GM19397 (cell line): ENCODE data around the gene INVS.
"Not testable (repeated sequence)": the region's sequence is repeated elsewhere in the genome, so short reads cannot be mapped to it uniquely, and the experiment has no call there.

Experiments
- ATAC-seq: cut with Tn5 transposase; IDR thresholded peaks from one replicate; pipeline ENCODE4 v1.9.1; 2021; ENCODE audit warnings: mild to moderate bottlenecking, moderate library complexity; ENCODE audit not compliant: unreplicated experiment

The INVS gene

GRCh38 chr9:100112677-100113336, 13.8 kb downstream of the INVS start:
- ATAC-seq: no peak

- no peak for ATAC-seq
These were observed 18.3 kb downstream of the INVS start for GRCh38 chr9:100117316-100117715.

- no peak for ATAC-seq
These were observed 21.2 kb downstream of the INVS start for GRCh38 chr9:100120286-100120685.

GRCh38 chr9:100125236-100125635, 26.2 kb downstream of the INVS start:
- no peak for ATAC-seq

GRCh38 chr9:100125910-100126309, 26.9 kb downstream of the INVS start:
- no peak for ATAC-seq

DNA sequence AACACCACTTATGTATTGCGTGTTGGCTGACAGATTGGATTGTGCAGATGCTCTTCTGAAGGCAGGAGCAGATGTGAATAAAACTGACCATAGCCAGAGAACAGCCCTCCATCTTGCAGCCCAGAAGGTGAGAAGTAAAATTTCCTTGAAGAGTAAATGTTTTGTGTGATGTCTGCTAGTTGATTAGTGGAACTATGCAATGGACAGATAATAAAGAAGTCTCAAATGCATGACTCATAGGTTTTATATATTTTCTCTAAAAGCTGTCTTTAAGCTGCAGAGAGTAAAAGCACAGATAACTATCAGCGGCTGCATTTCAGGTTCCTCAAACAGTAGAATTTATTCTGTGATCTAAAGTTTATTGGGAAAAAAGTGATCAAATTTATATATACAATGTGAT, 27.4 kb downstream of the INVS start:
- ATAC-seq: no peak

GRCh38 chr9:100129772-100130171, 30.7 kb downstream of the INVS start:
- ATAC-seq: no peak

- no peak for ATAC-seq
These were observed 32.2 kb downstream of the INVS start for GRCh38 chr9:100131216-100131615.

DNA sequence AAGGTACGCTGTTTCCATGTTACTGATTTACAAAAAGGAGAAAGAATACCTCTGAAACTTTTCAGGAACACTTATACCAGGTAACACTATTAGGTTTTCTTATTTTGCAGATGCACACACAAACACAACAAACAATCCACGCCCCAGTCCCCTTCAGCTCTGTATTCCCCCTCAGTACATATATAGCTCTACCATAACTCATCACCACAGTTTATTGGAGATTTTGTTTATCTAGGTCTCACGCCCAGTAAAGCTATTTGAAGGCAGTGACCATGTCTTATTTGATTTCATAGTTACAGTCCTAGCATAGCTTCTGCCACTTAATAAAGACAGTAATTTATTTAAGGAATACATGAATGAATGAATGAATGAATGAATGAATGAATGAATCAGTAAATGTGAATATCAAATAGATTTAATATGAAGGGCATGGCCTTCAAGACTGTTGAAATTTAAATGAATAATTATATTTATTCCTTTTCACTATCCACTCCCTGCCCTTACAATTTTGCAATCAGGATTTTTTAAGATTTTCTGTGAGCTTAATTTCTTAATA, 32.9 kb downstream of the INVS start:
- no peak for ATAC-seq

DNA sequence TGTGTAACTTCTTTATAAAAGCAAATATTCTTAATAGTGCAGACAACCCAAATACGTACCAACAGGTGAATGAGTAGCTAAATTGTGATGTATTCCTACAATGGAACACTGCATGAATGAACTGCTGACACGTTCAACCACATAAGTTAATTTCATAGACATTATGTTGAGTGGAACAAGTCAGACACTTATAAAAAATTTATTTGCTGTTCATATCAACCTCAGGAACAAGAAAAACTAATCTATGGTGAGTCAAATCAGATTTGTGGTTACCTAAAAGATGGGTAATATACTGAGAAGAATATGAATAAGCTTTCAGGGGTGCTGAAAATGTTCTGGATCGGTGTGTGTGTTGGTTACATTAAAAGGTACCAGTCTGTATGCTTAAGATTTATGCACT, 35.7 kb downstream of the INVS start:
- no peak for ATAC-seq

- ATAC-seq: not testable (repeated sequence)
These were observed 37.8 kb downstream of the INVS start for GRCh38 chr9:100136799-100137198.

GRCh38 chr9:100140303-100140702, 41.3 kb downstream of the INVS start:
- ATAC-seq: not testable (repeated sequence)

GRCh38 chr9:100141862-100142261, 42.8 kb downstream of the INVS start:
- ATAC-seq: not testable (repeated sequence)

- ATAC-seq: not testable (repeated sequence)
These were observed 46.3 kb downstream of the INVS start for GRCh38 chr9:100145167-100145934.

GRCh38 chr9:100145976-100146375, 46.9 kb downstream of the INVS start:
- ATAC-seq: not testable (repeated sequence)

DNA sequence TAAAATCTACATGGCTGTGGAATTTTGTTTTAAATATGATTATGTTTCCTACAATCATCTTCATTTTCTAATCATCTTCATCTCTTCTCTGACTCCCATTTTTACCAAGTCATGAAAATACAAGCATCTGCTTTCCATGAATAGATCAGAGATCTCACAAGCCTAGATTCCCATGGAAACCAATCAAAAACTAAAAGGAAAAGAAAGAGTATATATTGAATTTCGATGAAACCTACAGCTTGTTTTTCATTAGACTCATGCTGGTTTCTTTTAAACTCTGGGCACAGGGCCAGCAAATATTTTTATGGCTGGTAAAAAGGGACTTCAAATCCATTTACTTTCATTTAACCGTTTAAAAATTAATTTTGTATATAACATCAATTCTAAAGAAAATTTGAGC, 51.2 kb downstream of the INVS start:
- ATAC-seq: no peak

GRCh38 chr9:100160021-100160420, 61.0 kb downstream of the INVS start:
- ATAC-seq: peak; percentile 67

GRCh38 chr9:100167176-100167575, 68.1 kb downstream of the INVS start:
- ATAC-seq: no peak

DNA sequence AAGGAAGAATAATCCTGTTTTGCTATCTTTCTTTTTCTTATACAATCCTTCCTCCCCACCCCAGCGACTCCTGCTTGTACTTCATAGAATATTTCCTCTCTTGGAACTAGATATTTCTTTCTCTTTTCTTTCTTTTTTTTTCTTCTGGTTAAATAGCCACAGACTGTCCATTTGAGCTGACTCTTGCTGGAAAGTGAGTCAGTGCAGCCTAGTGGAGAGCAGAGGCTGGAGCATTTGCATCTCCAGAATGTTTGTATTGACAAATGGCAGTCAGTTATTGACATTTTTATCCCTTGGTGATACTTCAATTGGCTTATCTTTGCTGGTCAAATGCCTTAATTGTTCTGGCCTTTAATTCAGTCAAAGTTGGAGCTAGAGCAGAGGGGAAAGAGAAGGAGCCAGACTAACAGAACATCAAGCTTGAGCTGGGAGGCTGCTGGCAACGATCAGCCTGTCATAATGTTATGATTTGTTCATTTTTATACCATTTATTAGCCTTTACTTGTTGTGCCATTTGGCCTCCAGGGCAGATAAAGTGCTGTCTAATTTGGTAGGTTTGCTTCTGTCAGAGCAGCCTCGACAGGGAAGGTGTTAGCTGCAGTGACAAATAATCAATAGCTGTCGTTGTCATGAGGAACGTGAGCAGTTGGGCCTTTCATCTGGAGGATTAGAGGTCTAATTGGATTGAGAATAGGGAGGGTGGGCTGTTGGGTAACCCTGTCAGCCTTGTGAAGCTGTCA, 69.0 kb downstream of the INVS start:
- no peak for ATAC-seq

DNA sequence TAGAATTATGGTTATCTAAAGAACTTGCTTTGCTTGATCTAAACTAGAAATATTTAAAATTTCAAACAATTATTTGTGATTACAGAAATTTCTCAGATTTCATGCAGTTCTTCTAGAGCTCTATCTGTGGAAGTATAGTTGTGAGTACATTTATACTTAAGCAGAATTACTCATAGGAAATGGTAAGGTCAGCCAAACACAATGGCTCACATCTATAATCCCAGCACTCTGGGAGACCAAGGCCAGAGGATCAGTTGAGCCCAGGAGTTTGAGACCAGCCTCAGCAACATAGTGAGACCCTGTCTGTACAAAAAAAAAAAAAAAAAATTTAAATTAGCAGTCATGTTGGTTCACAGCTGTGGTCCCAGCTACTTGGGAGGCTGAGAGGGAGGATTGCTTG, 71.0 kb downstream of the INVS start:
- ATAC-seq: no peak

DNA sequence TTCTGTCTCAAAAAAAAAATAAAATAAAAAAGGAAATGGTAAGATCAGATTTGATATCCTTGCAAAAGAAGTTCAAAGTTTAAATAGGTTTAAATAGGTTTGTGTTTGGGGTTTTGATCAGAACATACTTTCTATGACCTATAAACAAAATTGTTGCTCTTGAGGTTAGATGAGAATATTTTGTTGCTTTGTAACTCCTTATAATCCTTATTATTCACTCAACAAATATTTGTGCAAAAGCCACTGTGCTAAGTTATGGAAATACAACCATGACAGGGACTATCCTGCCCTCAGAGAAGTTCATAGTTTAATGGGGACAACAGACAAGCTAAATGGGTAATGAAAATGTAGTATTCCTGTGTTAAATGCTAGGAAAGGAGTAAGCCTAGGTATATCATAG, 71.5 kb downstream of the INVS start:
- no peak for ATAC-seq
